A673 (cell line): ENCODE results near the gene CCDC85B. TPM values are rescaled to one million over a fixed set of nuclear protein-coding genes. Genes with fewer than 3 reads are reported as not detected.

ENCODE experiments used
- BruUV-seq: library from RNA; stranded (reverse); fragments of 400-500 nt; replicated peaks from 2 replicates; lab custom pipeline; 2021; lab: Mats Ljungman, UMichigan
- CTCF ChIA-PET: fragments of 300-600 bp; sonication (Branson Sonifier 250); formaldehyde crosslinking; loops from one replicate; lab custom pipeline; 2022; ENCODE audit warnings: antibody characterized with exemption; lab: Charles Lee
- POLR2A ChIA-PET: fragments of 300-600 bp; sonication (Branson Sonifier 250); formaldehyde crosslinking; loops from one replicate; lab custom pipeline; 2022; ENCODE audit warnings: antibody characterized with exemption; ENCODE audit not compliant: low non-redundant PET; lab: Charles Lee
- DNase-seq: peaks from one replicate; pipeline ENCODE4 v3.0.0-alpha.2; 2015; ENCODE audit warnings: low spot score
- H3K27ac ChIP-seq: fragments of 200-600 bp; sonication (generic); 2 replicates; pipeline ENCODE4 v1.5.1; 2016; ENCODE audit warnings: mixed run types, low read depth, mild to moderate bottlenecking, mixed read lengths, antibody characterized with exemption, low read length; ENCODE audit not compliant: poor library complexity, severe bottlenecking
- H3K27me3 ChIP-seq: fragments of 200-600 bp; sonication (generic); replicated peaks from 2 replicates; pipeline ENCODE4 v1.6.1; 2017; ENCODE audit warnings: mixed run types, low read depth, mild to moderate bottlenecking, mixed read lengths, antibody characterized with exemption, low read length; ENCODE audit not compliant: insufficient read depth, poor library complexity
- H3K36me3 ChIP-seq: fragments of 200-600 bp; sonication (generic); 2 replicates; pipeline ENCODE4 v1.6.1; 2016; ENCODE audit warnings: mixed run types, mild to moderate bottlenecking, mixed read lengths, antibody characterized with exemption, low read length; ENCODE audit not compliant: insufficient read depth, poor library complexity, severe bottlenecking
- H3K4me1 ChIP-seq: fragments of 200-600 bp; sonication (generic); 2 replicates; pipeline ENCODE4 v1.6.1; 2017; ENCODE audit warnings: mixed run types, mild to moderate bottlenecking, mixed read lengths, antibody characterized with exemption, low read length; ENCODE audit not compliant: insufficient read depth, poor library complexity, severe bottlenecking
- H3K4me3 ChIP-seq: fragments of 200-600 bp; sonication (generic); 2 replicates; pipeline ENCODE4 v1.5.1; 2016; ENCODE audit warnings: low read depth, mixed run types, mild to moderate bottlenecking, mixed read lengths, low read length; ENCODE audit not compliant: poor library complexity, severe bottlenecking
- H3K9me3 ChIP-seq: fragments of 200-600 bp; sonication (generic); 2 replicates; pipeline ENCODE4 v1.6.1; 2016; ENCODE audit warnings: mixed run types, low read depth, mild to moderate bottlenecking, mixed read lengths, antibody characterized with exemption, low read length; ENCODE audit not compliant: poor library complexity, severe bottlenecking
- CTCF ChIP-seq: fragments of 300-800, 200-600 bp; sonication (generic); conservative IDR thresholded peaks from 2 replicates; pipeline ENCODE4 v1.5.1; 2017; ENCODE audit warnings: low read depth, mild to moderate bottlenecking, antibody characterized with exemption, low read length, moderate library complexity, mixed read lengths
- EZH2 ChIP-seq: fragments of 200-600 bp; sonication (generic); IDR thresholded peaks from 2 replicates; pipeline ENCODE4 v1.6.1; 2017; ENCODE audit warnings: borderline replicate concordance, low read depth, mild to moderate bottlenecking, mixed read lengths, antibody characterized with exemption, low read length; ENCODE audit not compliant: poor library complexity, severe bottlenecking
- intact Hi-C: fragments of 100-400 bp; cut with micrococcal nuclease; formaldehyde crosslinking; loops from one replicate; pipeline ENCODE4 v1.10.0; 2022; ENCODE audit not compliant: unreplicated experiment
- total RNA-seq: library from RNA; stranded (reverse); gene quantifications from 2 replicates; pipeline ENCODE4 v1.2.3, GENCODE V29; 2021

The CCDC85B gene
- total RNA-seq, 1 experiment from 2014 or later = 32.3 TPM

DNA sequence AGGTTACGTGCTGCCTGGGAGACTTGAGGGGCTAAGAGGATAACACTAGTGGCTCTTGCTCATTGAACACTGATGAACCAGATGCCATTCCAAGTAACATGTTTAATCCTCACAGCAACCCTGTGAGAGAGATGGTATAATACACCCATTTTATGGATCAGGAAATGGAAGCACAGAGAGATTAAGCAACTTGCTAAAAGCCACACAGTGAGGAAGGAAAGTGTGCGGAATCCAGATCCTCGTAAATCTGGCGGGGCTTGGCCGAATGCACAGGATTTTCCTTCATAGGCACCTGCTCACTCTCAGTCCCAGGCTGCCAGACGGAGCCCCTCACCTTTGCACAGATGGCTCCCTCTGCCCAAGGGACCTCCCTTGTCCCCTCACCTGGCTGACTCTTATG lies 17.4 kb downstream of the CCDC85B start:
- Histone ChIP-seq H3K4me1 (peaks cover 13% of the 10 kb centered on the region), H3K9me3 (no peaks in the 10 kb centered on the region), H3K27me3 (no peaks in the 10 kb centered on the region), H3K27ac (no peak overlapping the region), H3K36me3 (no peaks in the 10 kb centered on the region), H3K4me3 (no peak overlapping the region)
- BruUV-seq = no TSS peak
- intact Hi-C loops = no loop called here
- TF ChIP-seq CTCF (no peak), EZH2 (no peak)
- DNase-seq = no peak
- POLR2A ChIA-PET = no interaction called here
- CTCF ChIA-PET = no interaction called here

GRCh38 chr11:65911682-65912568 lies 21.5 kb downstream of the CCDC85B start:
- H3K36me3 ChIP-seq = no peaks in the 10 kb centered on the region
- BruUV-seq = no TSS peak
- H3K4me3 ChIP-seq = no peak overlapping the region
- TF ChIP-seq CTCF = peak; percentile 63
- TF ChIP-seq EZH2 = no peak
- H3K9me3 ChIP-seq = no peaks in the 10 kb centered on the region
- no peaks in the 10 kb centered on the region for H3K27me3 ChIP-seq
- intact Hi-C loops = no loop called here
- CTCF ChIA-PET = interaction anchor here (0.6 to 2.9 kb wide), 4 partner anchors 24 to 374 kb away, joined by 3 to 31 read pairs (median 8); partner anchors contain the start of gene FIBP
- peaks cover 34% of the 10 kb centered on the region for H3K4me1 ChIP-seq
- peak overlapping the region; percentile 53 for H3K27ac ChIP-seq
- DNase-seq = peak; percentile 90
- POLR2A ChIA-PET = no interaction called here

GRCh38 chr11:65912845-65913244 lies 22.4 kb downstream of the CCDC85B start:
- H3K4me1 ChIP-seq = peaks cover 42% of the 10 kb centered on the region
- no peaks in the 10 kb centered on the region for H3K9me3 ChIP-seq
- no peak overlapping the region for H3K4me3 ChIP-seq
- no peaks in the 10 kb centered on the region for H3K27me3 ChIP-seq
- BruUV-seq = no TSS peak
- intact Hi-C loops = no loop called here
- POLR2A ChIA-PET = no interaction called here
- TF ChIP-seq EZH2 (no peak), CTCF (no peak)
- H3K36me3 ChIP-seq = no peaks in the 10 kb centered on the region
- no peak for DNase-seq
- CTCF ChIA-PET = interaction anchor here (2.9 kb wide), 1 partner anchor 25 kb away, joined by 31 read pairs; the partner anchor contains the start of gene FIBP
- H3K27ac ChIP-seq = no peak overlapping the region
